GM12878 (cell line): ENCODE results near the gene CWC25. TPM values are rescaled to one million over a fixed set of nuclear protein-coding genes. Genes with fewer than 3 reads are reported as not detected.

Experiments used
- ATAC-seq: fragments of 200-7000 bp; cut with Tn5 transposase; 3 replicates; pipeline ENCODE4 v1.9.1; 2020; ENCODE audit warnings: mild to moderate bottlenecking, moderate library complexity
- BruUV-seq: library from RNA; stranded (reverse); fragments of 400-500 nt; replicated peaks from 2 replicates; lab custom pipeline; 2021; lab: Mats Ljungman, UMichigan
- CTCF ChIA-PET: fragments of 300-600 bp; sonication (Branson Sonifier 250); formaldehyde crosslinking; extraction: SDS; loops from one replicate; lab custom pipeline; 2021; ENCODE audit warnings: inconsistent platforms; lab: Yijun Ruan, JAX
- POLR2A ChIA-PET: fragments of 350-600 bp; formaldehyde crosslinking; extraction: SDS; loops from one replicate; lab custom pipeline; 2021; ENCODE audit warnings: inconsistent platforms; lab: Charles Lee
- RAD21 ChIA-PET: fragments of 300-600 bp; sonication (Branson Sonifier 250); formaldehyde crosslinking; loops from one replicate; lab custom pipeline; 2023; ENCODE audit warnings: antibody characterized with exemption; ENCODE audit not compliant: unreplicated experiment; lab: Charles Lee
- SMC1A ChIA-PET: fragments of 300-600 bp; sonication (Branson Sonifier 250); formaldehyde crosslinking; loops from one replicate; lab custom pipeline; 2023; ENCODE audit not compliant: unreplicated experiment, uncharacterized antibody; lab: Charles Lee
- DNase-seq: peaks from one replicate; pipeline ENCODE4 v3.0.0-alpha.2; 2011; ENCODE audit warnings: low read depth, low spot score
- FAIRE-seq: peaks from 3 replicates; lab custom pipeline; 2011; peaks lifted over from hg19 to GRCh38; lab: Jason Lieb, UNC
- H2AFZ ChIP-seq: 2 replicates; pipeline ENCODE4 v1.6.0; 2011; ENCODE audit warnings: low read depth, low read length, control low read depth; ENCODE audit not compliant: control insufficient read depth
- H3K27ac ChIP-seq: 2 replicates; pipeline ENCODE4 v1.5.1; 2011; ENCODE audit warnings: control low read depth; ENCODE audit not compliant: control insufficient read depth, insufficient read depth
- H3K27me3 ChIP-seq, 2 experiments: replicated peaks in 1 of 2; 2 replicates each; pipeline versions ENCODE4 v1.6.0 to v1.6.1; 2011; ENCODE audit warnings: low read length in 1 of 2; ENCODE audit not compliant: control insufficient read depth in 2 of 2, insufficient read depth in 2 of 2
- H3K36me3 ChIP-seq, 2 experiments: 2 replicates each; pipeline ENCODE4 v1.5.1; 2011; ENCODE audit warnings: low read length in 1 of 2; ENCODE audit not compliant: control insufficient read depth in 2 of 2, insufficient read depth in 2 of 2
- H3K4me1 ChIP-seq: 2 replicates; pipeline ENCODE4 v1.6.1; 2011; ENCODE audit warnings: mild to moderate bottlenecking, low read length, moderate library complexity, mixed read lengths; ENCODE audit not compliant: control insufficient read depth, insufficient read depth
- H3K4me2 ChIP-seq: 2 replicates; pipeline ENCODE4 v1.6.0; 2011; ENCODE audit warnings: control low read depth; ENCODE audit not compliant: control insufficient read depth, insufficient read depth
- H3K4me3 ChIP-seq: fragments of 200-600 bp; sonication (generic); 2 replicates; pipeline ENCODE4 v1.5.1; 2016
- H3K79me2 ChIP-seq: 2 replicates; pipeline ENCODE4 v1.6.0; 2011; ENCODE audit warnings: low read length; ENCODE audit not compliant: control insufficient read depth, insufficient read depth
- H3K9ac ChIP-seq: 2 replicates; pipeline ENCODE4 v1.8.0; 2011; ENCODE audit warnings: low read length, control low read depth, mixed read lengths; ENCODE audit not compliant: control insufficient read depth, insufficient read depth
- H3K9me3 ChIP-seq: replicated peaks from 3 replicates; pipeline ENCODE4 v1.5.1; 2011; ENCODE audit warnings: mild to moderate bottlenecking, low read length; ENCODE audit not compliant: control insufficient read depth, insufficient read depth
- H4K20me1 ChIP-seq: 2 replicates; pipeline ENCODE4 v1.6.0; 2011; ENCODE audit not compliant: control insufficient read depth, insufficient read depth
- ATF7 ChIP-seq: fragments of 450-650 bp; IDR thresholded peaks from 2 replicates; pipeline ENCODE4 v1.6.1; 2016; ENCODE audit warnings: low read depth, mild to moderate bottlenecking
- FOXM1 ChIP-seq: IDR thresholded peaks from 2 replicates; pipeline ENCODE4 v1.6.1; 2012; ENCODE audit warnings: low read depth, mild to moderate bottlenecking, inconsistent platforms, low read length, moderate library complexity
- HCFC1 ChIP-seq: fragments of 150-350 bp; IDR thresholded peaks from 2 replicates; pipeline ENCODE4 v1.6.1; 2014; ENCODE audit warnings: low read length
- NFYA ChIP-seq: IDR thresholded peaks from 2 replicates; pipeline ENCODE4 v1.6.1; 2011; ENCODE audit warnings: low read depth, mild to moderate bottlenecking, low read length, improper control_type of control experiment, borderline replicate concordance
- POLR2AphosphoS2 ChIP-seq: IDR thresholded peaks from 2 replicates; pipeline ENCODE4 v1.6.1; 2011; ENCODE audit warnings: low read depth, mild to moderate bottlenecking, low read length, improper control_type of control experiment, moderate library complexity
- RAD21 ChIP-seq: IDR thresholded peaks from 2 replicates; pipeline ENCODE4 v1.6.1; 2011; ENCODE audit warnings: mild to moderate bottlenecking, low read depth, low read length, moderate library complexity; ENCODE audit not compliant: insufficient read depth
- ZBTB11 ChIP-seq: fragments of 450-650 bp; formaldehyde crosslinking; IDR thresholded peaks from 2 replicates; pipeline ENCODE4 v1.5.0; 2022; ENCODE audit warnings: mild to moderate bottlenecking, missing genetic modification characterization
- WGBS: methylation state at CpG from one replicate; pipeline ENCODE4 v1.1.6; 2016; ENCODE audit warnings: low lambda C conversion rate; ENCODE audit not compliant: insufficient replicate concordance, insufficient coverage; ENCODE audit errors: missing lambda C conversion rate; 5-methylcytosine and 5-hydroxymethylcytosine counted together
- in situ Hi-C: fragments of 300-500 bp; cut with MboI; formaldehyde crosslinking; loops from 9 replicates; pipeline ENCODE4 v1.14.3; 2018; ENCODE audit warnings: mixed read lengths
- intact Hi-C: fragments of 100-400 bp; cut with micrococcal nuclease; formaldehyde crosslinking; loops from one replicate; pipeline ENCODE4 v1.14.2; 2022; ENCODE audit not compliant: unreplicated experiment
- polyA plus RNA-seq, 11 experiments: library from polyadenylated mRNA; depleted of rRNA in 4 of 11; unstranded in 6 of 11; stranded (reverse) in 5 of 11; fragments of >200 nt; fragmentation: Nextera tagmentation in 4 of 11; fragmentation: Illumina TruSeq in 1 of 11; extraction: Ambion mirVana in 4 of 11; extraction: Trizol in 1 of 11; gene quantifications; 1 replicate in 1 of 11; 2 replicates in 10 of 11; pipeline versions ENCODE4 v1.2.1 to v1.2.3, GENCODE V29; 2011 to 2016; ENCODE audit warnings: inconsistent platforms in 2 of 11, missing spikeins in 2 of 11, low read depth in 1 of 11
- total RNA-seq, 4 experiments: library from RNA; depleted of rRNA in 3 of 4; stranded (reverse); fragments of >200 nt in 3 of 4; fragmentation: Illumina TruSeq in 1 of 4; extraction: Trizol in 1 of 4; gene quantifications; 2 replicates each; pipeline versions ENCODE4 v1.2.1 to v1.2.3, GENCODE V29; 2013 to 2021
- TF ChIP-seq, protein P1 (sequence below), 3 experiments: IDR thresholded peaks in 2 of 3; conservative IDR thresholded peaks in 1 of 3; 2 replicates each; pipeline ENCODE4 v1.5.1; 2011; ENCODE audit warnings: low read depth in 3 of 3, low read length in 3 of 3, mild to moderate bottlenecking in 3 of 3, control low read depth in 2 of 3, moderate library complexity in 2 of 3, inconsistent platforms in 1 of 3, mixed read lengths in 1 of 3; ENCODE audit not compliant: control insufficient read depth in 2 of 3, insufficient read depth in 1 of 3; ENCODE audit errors: extremely low read depth in 1 of 3

CWC25 gene
- total and polyA plus RNA-seq, 10 of the 15 experiments (the other 5 are each of a cell fraction or from before 2014, with no cell fraction given) = 14.7 to 29.7 (median 22.9) TPM

DNA sequence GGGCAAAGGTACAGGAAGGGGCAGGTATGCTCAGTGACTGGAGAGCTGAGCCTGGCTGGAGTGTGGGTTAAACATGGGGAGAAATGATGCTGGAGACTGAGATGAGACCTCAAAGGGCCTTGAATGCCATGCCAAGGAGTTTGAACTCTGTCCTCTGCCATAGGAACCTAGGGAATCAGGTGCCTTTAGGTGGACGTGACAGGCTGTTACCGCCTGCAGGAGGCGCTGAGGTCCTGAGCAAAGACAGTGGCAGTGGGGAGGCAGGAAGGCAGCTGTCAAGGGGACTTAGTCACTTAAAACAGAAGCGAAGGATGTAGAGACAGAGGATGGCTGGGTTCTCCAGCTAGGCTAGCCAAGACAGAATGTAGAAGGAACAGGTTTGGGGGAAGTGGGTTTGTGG, 63.5 kb downstream of the CWC25 start:
- ChIA-PET CTCF (interaction anchor here (0.8 to 1.3 kb wide), 4 partner anchors 85 to 413 kb away, joined by 3 to 5 read pairs (median 4); no protein-coding TSS in a partner anchor), POLR2A (interaction anchor here (0.6 kb wide), 1 partner anchor 22 kb away, joined by 3 read pairs; no protein-coding TSS in a partner anchor), RAD21 (interaction anchor here (0.6 kb wide), 1 partner anchor 571 kb away, joined by 3 read pairs; no protein-coding TSS in a partner anchor), SMC1A (interaction anchor here (1.7 kb wide), 1 partner anchor 221 kb away, joined by 5 read pairs; no protein-coding TSS in a partner anchor)
- no peak overlapping the region for H3K4me2 ChIP-seq
- TF ChIP-seq FOXM1 (no peak), HCFC1 (no peak), NFYA (no peak), ATF7 (no peak), ZBTB11 (no peak), RAD21 (peak; percentile 39; the same call in 1 of the 2 replicates), POLR2AphosphoS2 (no peak)
- TF ChIP-seq, protein P1, sequence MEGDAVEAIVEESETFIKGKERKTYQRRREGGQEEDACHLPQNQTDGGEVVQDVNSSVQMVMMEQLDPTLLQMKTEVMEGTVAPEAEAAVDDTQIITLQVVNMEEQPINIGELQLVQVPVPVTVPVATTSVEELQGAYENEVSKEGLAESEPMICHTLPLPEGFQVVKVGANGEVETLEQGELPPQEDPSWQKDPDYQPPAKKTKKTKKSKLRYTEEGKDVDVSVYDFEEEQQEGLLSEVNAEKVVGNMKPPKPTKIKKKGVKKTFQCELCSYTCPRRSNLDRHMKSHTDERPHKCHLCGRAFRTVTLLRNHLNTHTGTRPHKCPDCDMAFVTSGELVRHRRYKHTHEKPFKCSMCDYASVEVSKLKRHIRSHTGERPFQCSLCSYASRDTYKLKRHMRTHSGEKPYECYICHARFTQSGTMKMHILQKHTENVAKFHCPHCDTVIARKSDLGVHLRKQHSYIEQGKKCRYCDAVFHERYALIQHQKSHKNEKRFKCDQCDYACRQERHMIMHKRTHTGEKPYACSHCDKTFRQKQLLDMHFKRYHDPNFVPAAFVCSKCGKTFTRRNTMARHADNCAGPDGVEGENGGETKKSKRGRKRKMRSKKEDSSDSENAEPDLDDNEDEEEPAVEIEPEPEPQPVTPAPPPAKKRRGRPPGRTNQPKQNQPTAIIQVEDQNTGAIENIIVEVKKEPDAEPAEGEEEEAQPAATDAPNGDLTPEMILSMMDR (IDR thresholded peaks at IDR 0.05 in 2 of 3, conservative IDR thresholded peaks at IDR 0.05 in 1 of 3; ENCODE audit: control insufficient read depth in 2 of 3, extremely low read depth in 1 of 3, insufficient read depth in 1 of 3, low read depth in 3 of 3, low read length in 3 of 3) = peak; percentile 20 to 34 (median 27); a peak in 4 of 6 replicates
- no peak overlapping the region for H3K27ac ChIP-seq
- H3K9ac ChIP-seq = no peak overlapping the region
- no peaks in the 10 kb centered on the region for H3K4me1 ChIP-seq
- H3K27me3 ChIP-seq = no peaks in the 10 kb centered on the region
- ATAC-seq (peak; percentile 48), DNase-seq (no peak), FAIRE-seq (no peak)
- no peaks in the 10 kb centered on the region for H3K79me2 ChIP-seq
- BruUV-seq = no TSS peak
- WGBS = 75% methylated on average over 4 of the region's 4 CpGs
- in situ Hi-C loops (no loop called here), intact Hi-C loops (no loop called here)
- no peak overlapping the region for H2AFZ ChIP-seq
- no peaks in the 10 kb centered on the region for H4K20me1 ChIP-seq
- H3K36me3 ChIP-seq = peaks cover 18 to 35% of the 10 kb centered on the region in 2 experiments
- no peak overlapping the region for H3K4me3 ChIP-seq
- H3K9me3 ChIP-seq = no peaks in the 10 kb centered on the region
